Tibial nerve (tissue), 4 donors: Measurements from ENCODE around the gene MAPKAP1.

Source experiments
- CTCF ChIP-seq, 5 experiments: fragments of 200-600 bp in 3 of 5; fragments of 450-650 bp in 2 of 5; sonication (generic) in 3 of 5; IDR thresholded peaks; one replicate each; pipeline ENCODE4 v1.5.1; 2016 to 2019; ENCODE audit warnings: antibody characterized with exemption in 5 of 5, mild to moderate bottlenecking in 3 of 5, moderate library complexity in 2 of 5
- EP300 ChIP-seq, 2 donors: sonication (generic); formaldehyde crosslinking; IDR thresholded peaks; one replicate each; pipeline ENCODE4 v1.6.1; 2017; ENCODE audit warnings: antibody characterized with exemption in 2 of 2, mild to moderate bottlenecking in 1 of 2

GRCh38 chr9:125554726-125555125 is 152.3 kb downstream of the MAPKAP1 start:
- TF ChIP-seq CTCF (IDR thresholded peaks at IDR 0.05) (no peak), EP300 (IDR thresholded peaks at IDR 0.05) (no peak)
